GM20431 (cell line): ENCODE data around the gene PPP1R1C.
"Not testable (repeated sequence)": the region's sequence is repeated elsewhere in the genome, so short reads cannot be mapped to it uniquely, and the experiment has no call there.

Experiments
- in situ Hi-C: fragments of 300-500 bp; cut with MseI, MboI; formaldehyde crosslinking; loops from one replicate; pipeline ENCODE4 v1.15.0; 2020; ENCODE audit warnings: low sequenced_read_pairs; ENCODE audit not compliant: unreplicated experiment

Gene PPP1R1C

DNA sequence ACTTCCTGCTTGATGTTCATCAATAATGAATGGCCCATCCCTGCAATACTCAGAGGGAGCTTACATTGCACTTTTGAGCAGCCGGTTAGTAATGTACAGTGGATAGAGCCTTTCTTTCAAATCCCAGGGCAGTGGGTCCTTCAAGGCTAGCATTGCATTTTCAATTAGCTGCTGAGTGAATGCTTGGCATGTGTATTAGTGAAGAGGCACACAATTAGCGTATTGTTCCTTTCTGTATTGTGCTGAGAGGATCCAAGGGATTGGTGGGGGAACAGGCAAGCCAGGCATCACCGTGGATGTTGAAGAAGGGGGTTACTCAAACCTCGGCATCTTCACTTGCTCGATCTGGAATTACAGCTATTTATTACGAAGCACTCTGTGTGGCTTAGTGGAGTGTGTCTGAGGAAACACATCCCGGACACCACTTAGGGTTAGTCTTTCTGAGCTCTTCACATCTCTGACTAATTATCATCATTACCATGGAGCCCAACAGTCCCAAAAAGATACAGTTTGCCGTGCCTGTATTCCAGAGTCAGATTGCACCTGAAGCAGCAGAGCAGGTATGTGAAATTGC is at the start of gene PPP1R1C:
PPP1R1C (plus strand) TSS at position 222 of the 574 bp plus-strand sequence; CDS start at position 480, 258 bp downstream.
- in situ Hi-C loops = no loop called here

DNA sequence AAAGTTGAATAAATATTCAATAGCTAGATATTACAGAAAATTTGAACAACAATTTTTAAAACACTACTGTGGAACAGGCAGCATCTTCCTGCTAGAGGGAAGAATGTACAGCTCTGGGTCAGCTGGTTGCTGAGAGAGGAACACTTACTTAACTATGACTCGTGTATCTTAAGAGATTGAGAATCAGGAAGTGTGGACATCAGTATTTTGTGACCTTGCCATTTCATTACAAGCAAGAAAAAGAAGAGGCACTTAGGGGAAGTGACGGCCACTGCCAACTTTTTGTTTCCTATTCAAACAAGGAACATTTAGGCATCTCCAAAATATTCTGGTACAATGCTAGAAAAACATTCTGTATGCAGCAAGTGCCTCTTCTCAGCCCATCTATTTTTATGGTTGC is 48.2 kb upstream of the PPP1R1C start:
- in situ Hi-C loops = no loop called here

DNA sequence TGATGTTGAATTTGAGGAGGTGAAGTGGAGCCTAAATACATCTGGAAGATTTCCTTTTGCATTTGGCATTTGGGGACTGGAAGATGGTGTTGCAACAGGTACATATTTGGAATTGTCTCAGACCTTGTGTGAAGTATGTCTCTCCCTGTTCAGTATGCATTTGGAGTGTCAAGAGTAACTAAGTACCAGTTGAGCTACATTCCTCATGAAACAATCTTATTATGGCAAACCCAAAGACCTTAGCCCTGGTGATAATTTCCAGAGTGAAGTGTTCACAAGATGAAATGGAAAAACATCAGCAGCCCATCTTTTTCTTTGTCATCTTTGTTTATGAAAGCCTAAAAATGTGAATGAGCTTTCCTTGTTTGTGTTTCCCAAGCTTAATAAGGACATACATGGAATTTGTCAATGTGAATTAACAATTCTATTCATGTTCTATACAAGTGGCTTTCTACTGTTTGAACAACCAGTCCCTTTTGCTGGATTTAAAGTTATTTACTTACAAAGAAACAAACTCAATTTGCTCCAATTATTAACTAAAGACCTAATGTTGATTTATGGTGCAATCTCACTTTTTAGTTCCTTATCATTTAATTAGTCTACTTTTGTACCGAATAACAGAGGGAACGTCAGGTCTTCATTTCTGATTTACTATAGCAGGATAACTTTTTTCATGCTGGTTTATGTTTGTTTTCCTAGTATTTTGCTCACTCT is 42.1 kb upstream of the PPP1R1C start:
- in situ Hi-C loops = no loop called here

DNA sequence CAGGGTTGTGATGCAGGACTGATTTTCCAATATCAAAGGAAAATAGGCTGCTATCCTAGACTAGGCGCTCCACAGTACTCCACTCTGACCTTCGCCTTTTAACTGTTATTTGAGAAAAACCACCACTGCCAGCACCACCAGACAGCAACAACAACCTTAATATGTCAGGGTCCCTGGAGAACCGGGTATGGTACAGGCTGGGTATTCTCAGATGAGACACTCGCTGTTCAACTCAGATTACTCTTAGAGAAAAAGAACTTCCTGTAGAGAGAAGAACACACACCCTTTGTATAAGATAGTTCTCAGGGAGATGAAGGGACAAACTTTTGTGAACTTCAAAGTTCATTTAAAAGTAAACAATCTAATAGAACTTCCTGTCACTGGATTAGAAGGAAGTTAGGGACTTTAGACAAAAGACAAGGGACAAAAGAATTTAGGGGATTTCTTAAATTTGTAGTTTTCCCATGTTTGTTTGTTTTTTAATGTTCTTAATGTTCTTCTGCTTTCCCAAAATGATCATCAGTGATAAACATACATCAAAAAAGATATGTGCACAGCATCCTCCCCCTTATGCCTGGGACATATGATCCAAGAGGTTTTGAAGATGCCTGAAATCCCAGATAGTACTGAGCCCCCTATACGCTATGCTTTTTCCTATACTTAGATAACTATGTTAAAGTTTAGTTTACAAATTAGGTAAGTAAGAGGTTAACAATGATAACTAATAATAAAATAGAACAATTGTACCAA is 41.3 kb upstream of the PPP1R1C start:
- in situ Hi-C loops = no loop called here

DNA sequence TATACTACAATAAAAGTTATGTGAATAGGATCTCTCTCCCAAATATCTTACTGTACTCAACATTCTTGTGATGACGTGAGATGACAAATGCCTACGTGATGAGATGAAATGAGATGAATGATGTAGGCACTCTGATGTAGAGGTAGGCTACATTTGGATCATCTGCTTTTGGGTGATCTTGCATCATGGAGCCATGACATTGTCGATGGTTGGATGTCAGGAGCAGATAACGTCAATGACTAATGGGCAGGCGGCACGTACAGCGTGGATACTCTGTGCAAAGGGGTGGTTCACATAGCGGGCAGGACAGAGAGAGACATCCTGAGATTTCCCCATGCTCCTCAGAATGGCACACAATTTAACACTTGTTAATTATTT is 40.8 kb upstream of the PPP1R1C start:
- in situ Hi-C loops = no loop called here

DNA sequence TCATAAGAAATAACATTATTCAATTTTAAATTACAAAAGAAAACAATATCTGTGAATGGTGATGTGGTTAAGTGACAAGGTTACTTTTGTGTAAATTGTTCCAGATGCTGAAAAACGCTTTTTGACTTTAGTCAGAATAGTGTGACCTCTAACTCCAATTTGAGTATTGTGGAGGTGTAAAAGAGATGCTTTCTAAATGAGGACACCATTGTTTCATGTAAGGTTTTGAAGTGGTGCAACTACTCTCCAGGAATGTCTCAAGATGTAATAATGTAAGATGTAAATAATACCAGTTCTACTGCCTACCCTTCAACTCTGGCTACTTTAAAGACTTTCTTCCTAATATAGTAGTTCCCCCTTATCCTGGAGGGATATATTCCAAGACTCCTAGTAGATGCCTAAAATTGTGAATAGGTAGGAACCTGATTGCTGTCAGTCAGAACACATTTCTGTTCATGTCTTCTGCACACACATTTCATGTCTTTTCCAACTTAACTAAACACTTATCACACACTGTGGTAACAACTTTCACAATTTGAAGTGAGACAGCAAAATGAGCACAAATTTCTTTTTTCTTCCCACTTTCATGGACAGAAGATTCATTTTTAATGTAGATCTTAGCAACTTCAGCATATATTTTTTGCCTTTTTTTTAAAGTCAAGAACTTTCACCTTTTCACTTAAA is 39.1 kb upstream of the PPP1R1C start:
- in situ Hi-C loops = no loop called here

GRCh38 chr2:181947273-181947672 is 38.4 kb upstream of the PPP1R1C start:
- in situ Hi-C loops = no loop called here

DNA sequence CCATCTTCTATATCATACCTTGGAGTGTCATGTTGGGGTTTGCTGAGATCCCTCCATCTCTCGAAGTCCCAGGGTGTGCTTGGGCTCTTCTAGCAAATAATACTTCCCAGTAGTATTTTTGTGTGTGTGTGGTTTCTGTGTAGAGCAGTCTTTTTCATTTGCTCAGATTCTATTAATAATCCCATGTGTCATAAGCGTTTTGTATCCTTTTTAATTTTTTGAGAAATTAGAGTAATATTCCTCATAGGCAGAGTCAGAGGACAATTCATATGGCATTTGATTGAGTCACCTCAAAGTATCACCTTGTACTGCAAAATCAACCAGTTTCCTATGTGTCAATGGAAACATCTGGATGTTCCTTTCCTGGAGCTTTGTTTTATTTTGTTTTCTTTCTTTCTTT is 37.4 kb upstream of the PPP1R1C start:
- in situ Hi-C loops = no loop called here

DNA sequence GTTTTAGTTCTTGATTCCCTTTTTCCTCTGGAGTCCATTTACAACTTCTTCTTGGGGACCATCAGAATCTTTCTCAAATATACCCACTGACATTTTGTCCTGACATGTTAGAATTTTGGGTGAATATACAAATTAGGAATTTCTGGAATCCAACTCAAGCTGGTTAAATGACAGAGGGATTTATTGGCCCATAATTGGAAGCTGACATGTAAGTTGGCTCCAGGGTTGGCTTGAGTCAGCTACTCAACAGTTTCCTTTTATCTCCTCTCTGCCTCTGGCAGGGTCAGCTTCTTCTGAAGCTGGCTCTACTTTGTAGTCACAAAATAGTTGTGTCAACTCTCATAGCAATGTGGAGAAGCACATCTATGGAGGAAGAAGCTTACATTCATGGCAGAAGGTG is 36.6 kb upstream of the PPP1R1C start:
- in situ Hi-C loops = no loop called here

- in situ Hi-C loops = no loop called here
These were observed 33.0 kb upstream of the PPP1R1C start for GRCh38 chr2:181952404-181953226.

- in situ Hi-C loops = no loop called here
These were observed 31.6 kb upstream of the PPP1R1C start for GRCh38 chr2:181953881-181954537.

DNA sequence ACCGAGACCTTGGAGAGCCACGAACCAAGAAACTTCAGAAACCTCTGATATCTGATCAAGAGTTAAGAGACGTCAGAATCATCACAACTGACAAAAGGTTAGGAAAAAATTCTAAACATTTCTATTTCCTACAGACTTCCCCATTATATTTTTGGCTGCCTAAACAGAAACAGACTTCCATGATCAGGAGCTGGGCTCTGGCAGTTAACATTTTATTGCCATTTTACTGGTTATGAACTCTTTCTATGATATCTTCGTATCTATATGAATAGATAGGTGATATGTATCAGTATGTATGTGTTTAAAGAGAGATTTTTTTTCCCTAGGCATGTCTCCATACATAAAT is 31.1 kb upstream of the PPP1R1C start:
- in situ Hi-C loops = no loop called here

DNA sequence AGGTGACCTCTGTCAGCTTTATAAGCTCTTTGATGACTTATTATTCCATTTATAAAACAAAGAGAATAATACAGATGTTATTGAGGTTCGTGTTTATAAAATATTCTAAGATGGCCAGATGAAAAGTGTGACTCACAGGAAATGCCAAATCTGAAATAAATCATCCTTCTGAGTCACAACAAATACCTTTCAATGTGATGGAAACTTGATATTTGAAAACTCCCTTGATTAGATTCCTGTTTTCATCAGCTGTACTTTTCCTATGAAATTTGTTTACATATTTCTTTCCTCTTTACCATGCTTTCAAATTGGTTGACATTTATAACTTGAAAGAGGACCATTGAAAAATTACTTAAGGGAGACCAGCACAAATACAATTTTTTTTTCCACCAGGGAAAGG is 30.6 kb upstream of the PPP1R1C start:
- in situ Hi-C loops = no loop called here

GRCh38 chr2:181955866-181956265 is 29.8 kb upstream of the PPP1R1C start:
- in situ Hi-C loops = not testable (repeated sequence)

GRCh38 chr2:181957668-181958067 is 28.0 kb upstream of the PPP1R1C start:
- in situ Hi-C loops = no loop called here

- in situ Hi-C loops = no loop called here
These were observed 26.9 kb upstream of the PPP1R1C start for GRCh38 chr2:181958726-181959125.

GRCh38 chr2:181959508-181959907 is 26.1 kb upstream of the PPP1R1C start:
- in situ Hi-C loops = no loop called here

GRCh38 chr2:181961167-181961566 is 24.5 kb upstream of the PPP1R1C start:
- in situ Hi-C loops = not testable (repeated sequence)

GRCh38 chr2:181962142-181962541 is 23.5 kb upstream of the PPP1R1C start:
- in situ Hi-C loops = no loop called here
